Ovary (tissue), 9 donors: ENCODE data around the gene CLDN4. TPM values are rescaled to one million over a fixed set of nuclear protein-coding genes. Genes with fewer than 3 reads are reported as not detected.

Source experiments
- DNase-seq, 5 donors: peaks; one replicate each; pipeline ENCODE4 v3.0.0-alpha.2; 2019 to 2020
- H3K27ac ChIP-seq, 2 donors: fragments of 200-600 bp; one replicate each; pipeline versions ENCODE4 v1.5.1 to v1.8.0; 2019 to 2022
- H3K27me3 ChIP-seq: fragments of 200-600 bp; one replicate; pipeline ENCODE4 v1.8.0; 2022
- H3K36me3 ChIP-seq: fragments of 200-600 bp; sonication (generic); one replicate; pipeline ENCODE4 v1.5.1; 2019
- H3K4me1 ChIP-seq: one replicate; pipeline ENCODE4 v1.8.1; 2013; ENCODE audit warnings: mild to moderate bottlenecking, moderate library complexity; ENCODE audit not compliant: insufficient read depth
- H3K4me3 ChIP-seq: fragments of 200-600 bp; sonication (generic); one replicate; pipeline ENCODE4 v1.5.1; 2017
- H3K9me3 ChIP-seq, 2 donors: fragments of 200-600 bp in 1 of 2; sonication (generic) in 1 of 2; one replicate each; pipeline versions ENCODE4 v1.5.1 to v1.8.1; 2013 to 2019; ENCODE audit warnings: mild to moderate bottlenecking in 1 of 2, moderate library complexity in 1 of 2
- CTCF ChIP-seq, 3 donors: fragments of 450-650 bp in 2 of 3; fragments of 200-600 bp in 1 of 3; IDR thresholded peaks; one replicate each; pipeline versions ENCODE4 v1.5.1 to v1.8.0; 2016 to 2022; ENCODE audit warnings: antibody characterized with exemption in 3 of 3, mild to moderate bottlenecking in 1 of 3
- EP300 ChIP-seq: sonication (generic); formaldehyde crosslinking; IDR thresholded peaks from one replicate; pipeline ENCODE4 v1.6.1; 2017; ENCODE audit warnings: antibody characterized with exemption
- POLR2A ChIP-seq: fragments of 450-650 bp; IDR thresholded peaks from one replicate; pipeline ENCODE4 v1.6.1; 2017; ENCODE audit warnings: antibody characterized with exemption, mild to moderate bottlenecking, moderate library complexity
- WGBS, 3 donors: extraction: QIAGEN DNeasy Blood & Tissue Kit in 1 of 3; methylation state at CpG; one replicate each; pipeline versions ENCODE4 v1.1.5 to v1.1.7; 2013 to 2017; 5-methylcytosine and 5-hydroxymethylcytosine counted together
- intact Hi-C, 4 donors: fragments of 100-400 bp; cut with DNase I; formaldehyde crosslinking; loops; one replicate each; pipeline versions ENCODE4 v1.11.0 to v1.15.1; 2022 to 2023
- polyA plus RNA-seq, 2 donors: library from polyadenylated mRNA; stranded (reverse); fragments of 200-250 nt in 1 of 2; fragments of 350-450 nt in 1 of 2; fragmentation: Illumina TruSeq in 1 of 2; extraction: RNeasy Lipid Tissue Mini Kit (QIAGEN cat#74804) in 1 of 2; gene quantifications; one replicate each; pipeline ENCODE4 v1.2.3, GENCODE V29; 2013 to 2014
- total RNA-seq, 7 donors: library from RNA; depleted of rRNA in 2 of 7; stranded (reverse); fragments of >200 nt in 2 of 7; fragmentation: NEBNext Ultra II Directional in 3 of 7; extraction: Animal tissue kit (Norgen Biotek cat#: 25700) in 3 of 7; gene quantifications; one replicate each; pipeline versions ENCODE4 v1.1.0 to v1.2.4, GENCODE V29; 2016 to 2023
- donor health status: DM: no; HTN: no; CAD: no; lungs with moderate emphysema.
- donor health status: DM: no; HTN: no; CAD: no.
- donor health status: Bipolar disorder and iron deficiency.
- donor health status: DM: yes; HTN: yes; CAD: no.
- donor health status: DM: no; HTN: no; CAD: no.
- donor health status: DM: yes; HTN: yes; CAD: no.

Gene CLDN4
- total and polyA plus RNA-seq, 9 donors = 0.27 to 240 (median 6.6) TPM; not detected in 1

GRCh38 chr7:73860859-73861258, 30.1 kb downstream of the CLDN4 start, which contains the start of gene TMEM270:
TMEM270 (plus strand) TSS chr7:73861159; CDS start chr7:73861195, 36 bp downstream.
- H3K9me3 ChIP-seq = no peaks in the 10 kb centered on the region
- H3K36me3 ChIP-seq = no peaks in the 10 kb centered on the region
- H3K4me3 ChIP-seq = no peak within 1 kb of the TSS
- DNase-seq = no peak
- WGBS, 3 donors = 85 to 95% (median 87%) methylated on average over 10 to 11 of the region's 11 CpGs
- H3K27me3 ChIP-seq = no peaks in the 10 kb centered on the region
- H3K4me1 ChIP-seq = no peaks in the 10 kb centered on the region
- intact Hi-C loops = loop anchor here in 3 of 4 donors (10.0 kb wide), 3 partner anchors 164 to 544 kb away; partner anchors contain the start of genes EIF4H (in 1 of the 3) and ELN (in 1 of the 3)
- no peak for TF ChIP-seq POLR2A
- TF ChIP-seq CTCF (IDR thresholded peaks at IDR 0.05) = no peak
- TF ChIP-seq EP300 = no peak
- no peak within 1 kb of the TSS for H3K27ac ChIP-seq

GRCh38 chr7:73861305-73861704, 30.5 kb downstream of the CLDN4 start:
- intact Hi-C loops = loop anchor here in 3 of 4 donors (10.0 kb wide), 3 partner anchors 163 to 543 kb away; partner anchors contain the start of genes EIF4H (in 1 of the 3) and ELN (in 1 of the 3)
- WGBS, 3 donors = 92 to 95% (median 93%) methylated on average over 12 of the region's 12 CpGs
- TF ChIP-seq POLR2A = no peak
- no peak for TF ChIP-seq CTCF (IDR thresholded peaks at IDR 0.05)
- TF ChIP-seq EP300 = no peak

GRCh38 chr7:73864981-73865711, 34.4 kb downstream of the CLDN4 start:
- WGBS, 3 donors = 74 to 83% (median 79%) methylated on average over 8 of the region's 8 CpGs
- intact Hi-C loops = loop anchor here (5.0 to 10.0 kb wide), 4 partner anchors 160 to 540 kb away; partner anchors contain the start of genes ELN (in 4 of the 4) and EIF4H (in 1 of the 4)

More at GRCh38 chr7:73861305-73861704, 30.5 kb downstream of the CLDN4 start:
- H3K4me1 ChIP-seq = no peaks in the 10 kb centered on the region
- no peak for DNase-seq
- no peaks in the 10 kb centered on the region for H3K9me3 ChIP-seq
- no peaks in the 10 kb centered on the region for H3K27me3 ChIP-seq
- no peak overlapping the region for H3K27ac ChIP-seq
- H3K4me3 ChIP-seq = no peak overlapping the region
- no peaks in the 10 kb centered on the region for H3K36me3 ChIP-seq

More at GRCh38 chr7:73864981-73865711, 34.4 kb downstream of the CLDN4 start:
- no peaks in the 10 kb centered on the region for H3K9me3 ChIP-seq
- H3K27me3 ChIP-seq = no peaks in the 10 kb centered on the region
- peaks cover 1% of the 10 kb centered on the region for H3K4me1 ChIP-seq
- H3K4me3 ChIP-seq = no peak overlapping the region
- H3K27ac ChIP-seq = no peak overlapping the region
- no peaks in the 10 kb centered on the region for H3K36me3 ChIP-seq
- TF ChIP-seq CTCF (IDR thresholded peaks at IDR 0.05) (no peak), EP300 (no peak), POLR2A (no peak)
- DNase-seq = no peak
